HAP-1 (cell line): Measurements from ENCODE around the gene UNCX.

Source experiments
- DNase-seq, 2 experiments: peaks; one replicate each; pipeline ENCODE4 v3.0.0-alpha.2; 2016 to 2020; ENCODE audit warnings: low spot score in 2 of 2
- H3K27me3 ChIP-seq: fragments of 250-450 bp; sonication (Bioruptor Pico); 2 replicates; pipeline ENCODE4 v1.5.1; 2020; ENCODE audit warnings: low read depth, mild to moderate bottlenecking, moderate library complexity
- H3K36me3 ChIP-seq: fragments of 250-450 bp; sonication (Bioruptor Pico); replicated peaks from 2 replicates; pipeline ENCODE4 v1.5.1; 2020; ENCODE audit warnings: mild to moderate bottlenecking
- H3K4me1 ChIP-seq: fragments of 250-450 bp; sonication (Bioruptor Pico); 2 replicates; pipeline ENCODE4 v1.5.1; 2020; ENCODE audit warnings: mild to moderate bottlenecking
- H3K4me3 ChIP-seq: fragments of 250-450 bp; sonication (Bioruptor Pico); 2 replicates; pipeline ENCODE4 v1.5.1; 2020; ENCODE audit warnings: mild to moderate bottlenecking, moderate library complexity
- H3K9me3 ChIP-seq: fragments of 250-450 bp; sonication (Bioruptor Pico); 2 replicates; pipeline ENCODE4 v1.5.1; 2020; ENCODE audit warnings: mild to moderate bottlenecking, moderate library complexity
- in situ Hi-C: fragments of 300-500 bp; cut with MboI; formaldehyde crosslinking; loops from 3 replicates; pipeline ENCODE4 v1.14.3; 2020; ENCODE audit warnings: low sequenced_read_pairs, inconsistent platforms, mixed read lengths

UNCX gene

GRCh38 chr7:1283337-1283736 is 50.7 kb downstream of the UNCX start:
- no peak for DNase-seq
- Histone ChIP-seq H3K36me3 (no peaks in the 10 kb centered on the region), H3K27me3 (no peaks in the 10 kb centered on the region; the same call in 1 of the 2 replicates), H3K4me1 (no peaks in the 10 kb centered on the region), H3K9me3 (no peaks in the 10 kb centered on the region), H3K4me3 (no peak overlapping the region)
- in situ Hi-C loops: no loop called here

- H3K27me3 ChIP-seq: no peaks in the 10 kb centered on the region; the same call in 1 of the 2 replicates
- no peak for DNase-seq
- H3K36me3 ChIP-seq: no peaks in the 10 kb centered on the region
- H3K4me3 ChIP-seq: no peak overlapping the region
- no peaks in the 10 kb centered on the region for H3K9me3 ChIP-seq
- in situ Hi-C loops: no loop called here
- H3K4me1 ChIP-seq: no peaks in the 10 kb centered on the region
Measured at GRCh38 chr7:1283941-1284742, 51.5 kb downstream of the UNCX start.

DNA sequence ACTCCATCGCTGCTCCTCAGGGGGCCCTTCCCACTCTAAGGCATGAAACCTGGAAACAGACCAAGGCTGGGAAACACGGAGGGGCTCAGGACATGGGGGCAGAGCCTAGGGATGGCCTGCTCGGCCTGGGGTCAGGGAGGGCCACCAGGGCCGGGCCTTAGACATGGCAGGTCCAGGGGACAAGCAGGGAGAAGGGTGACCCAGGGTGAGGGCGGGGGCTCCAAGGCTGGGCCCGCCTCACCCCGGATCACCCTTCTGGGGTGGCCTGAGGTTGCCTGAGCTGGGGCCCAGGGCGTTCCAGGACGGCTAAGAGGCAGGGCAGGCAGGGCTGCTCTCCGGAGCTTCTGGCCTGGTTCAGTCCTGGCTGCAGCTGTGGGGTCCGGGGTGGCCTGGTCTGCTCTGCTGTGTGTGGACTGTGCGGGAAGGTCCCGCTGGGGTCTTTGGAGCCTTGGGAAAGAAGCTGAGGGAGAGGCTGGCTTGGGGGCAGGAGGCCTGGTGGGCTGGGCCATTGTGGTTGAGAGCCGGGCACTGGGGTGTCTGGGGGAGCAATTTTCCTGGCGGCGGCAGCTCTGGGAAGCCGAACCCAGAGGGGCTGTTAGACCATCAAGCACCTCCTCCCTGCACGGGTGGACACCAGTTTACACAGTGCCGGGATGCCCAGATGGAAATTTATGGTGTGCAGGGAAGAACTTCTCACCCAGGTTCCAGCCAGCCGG is 52.2 kb downstream of the UNCX start:
- Histone ChIP-seq H3K36me3 (no peaks in the 10 kb centered on the region), H3K4me3 (no peak overlapping the region), H3K9me3 (no peaks in the 10 kb centered on the region), H3K27me3 (no peaks in the 10 kb centered on the region; the same call in 1 of the 2 replicates), H3K4me1 (no peaks in the 10 kb centered on the region; the same call in 1 of the 2 replicates)
- DNase-seq: no peak
- in situ Hi-C loops: no loop called here

- in situ Hi-C loops: no loop called here
- Histone ChIP-seq H3K4me1 (peaks cover 5% of the 10 kb centered on the region; the same call in 1 of the 2 replicates), H3K27me3 (no peaks in the 10 kb centered on the region; the same call in 1 of the 2 replicates), H3K9me3 (no peaks in the 10 kb centered on the region), H3K36me3 (no peaks in the 10 kb centered on the region), H3K4me3 (no peak overlapping the region)
- no peak for DNase-seq
Measured at GRCh38 chr7:1285556-1286301, 53.1 kb downstream of the UNCX start.
